NCI-H82 (cell line): Measurements from ENCODE around the gene REG1A.

ENCODE experiments used
- DNase-seq: peaks from one replicate; lab custom pipeline; 2025; lab: John Stamatoyannopoulos, UW

REG1A gene

GRCh38 chr2:79120194-79120713 is at the start of gene REG1A:
Gene REG1A, plus strand, starts transcription at chr2:79120488. Its CDS starts 374 bp downstream, at chr2:79120862.
- DNase-seq: no peak

GRCh38 chr2:79071078-79071477 is 49.2 kb upstream of the REG1A start:
- DNase-seq: no peak

GRCh38 chr2:79082987-79083386 is 37.3 kb upstream of the REG1A start:
- DNase-seq: no peak

GRCh38 chr2:79083597-79084251 is 36.6 kb upstream of the REG1A start:
- no peak for DNase-seq

DNA sequence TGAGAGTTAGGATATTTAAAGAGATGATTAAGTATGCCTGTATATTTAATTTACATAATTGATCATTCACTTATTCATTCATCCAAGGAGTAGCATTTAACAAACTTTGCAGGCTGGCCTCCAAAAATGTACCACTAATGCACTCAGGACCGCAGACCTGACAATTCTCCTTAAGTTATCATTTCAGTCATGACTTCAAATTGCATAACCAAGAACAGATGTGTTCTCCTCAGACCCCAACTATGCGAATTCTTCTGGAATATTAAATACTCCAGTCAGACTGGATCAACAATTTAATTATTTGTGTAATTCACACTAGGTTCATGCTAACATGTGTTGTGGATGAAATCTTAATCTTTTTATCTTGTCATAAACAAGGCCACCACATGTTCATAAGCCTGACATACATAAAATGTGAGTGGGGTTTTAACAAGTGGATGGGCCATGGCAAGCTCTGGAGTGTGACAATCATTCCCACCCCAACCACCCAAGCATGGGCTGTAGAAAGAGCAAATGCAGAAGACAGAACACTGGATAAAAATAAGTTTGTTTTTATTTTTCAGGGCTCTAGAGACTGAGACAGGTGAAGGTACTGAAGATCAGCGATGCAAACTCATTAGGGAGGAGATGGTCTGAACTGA is 35.7 kb upstream of the REG1A start:
- no peak for DNase-seq

- DNase-seq: no peak
Observed at GRCh38 chr2:79085382-79085781, 34.9 kb upstream of the REG1A start.

GRCh38 chr2:79086255-79086654 is 34.0 kb upstream of the REG1A start:
- DNase-seq: no peak

- no peak for DNase-seq
Observed at GRCh38 chr2:79087785-79088364, 32.4 kb upstream of the REG1A start, which contains the start of gene REG1B. Gene REG1B, minus strand, starts transcription at chr2:79087993. Its CDS starts 381 bp downstream, at chr2:79087612.

GRCh38 chr2:79090693-79091092 is 29.6 kb upstream of the REG1A start:
- DNase-seq: no peak

DNA sequence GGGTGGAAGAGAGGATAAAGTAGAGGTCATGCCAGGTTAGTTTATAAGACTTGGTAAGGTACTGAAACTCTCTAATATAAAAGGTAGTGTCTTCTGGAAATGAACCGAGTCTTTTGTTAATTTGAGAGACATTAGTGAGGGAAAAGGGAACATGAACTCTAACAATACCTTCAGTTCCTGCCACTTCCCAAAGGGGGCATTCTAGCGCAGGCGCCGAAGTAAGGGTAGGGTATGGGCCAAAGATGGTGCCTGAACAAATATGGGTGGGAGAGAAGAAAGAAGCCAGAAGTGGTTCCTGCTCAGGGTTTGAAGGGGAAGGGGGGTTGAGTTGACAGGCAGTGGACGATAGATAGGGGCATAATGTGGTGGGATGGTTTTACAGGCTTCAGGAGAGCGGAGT is 22.4 kb upstream of the REG1A start:
- DNase-seq: no peak

DNA sequence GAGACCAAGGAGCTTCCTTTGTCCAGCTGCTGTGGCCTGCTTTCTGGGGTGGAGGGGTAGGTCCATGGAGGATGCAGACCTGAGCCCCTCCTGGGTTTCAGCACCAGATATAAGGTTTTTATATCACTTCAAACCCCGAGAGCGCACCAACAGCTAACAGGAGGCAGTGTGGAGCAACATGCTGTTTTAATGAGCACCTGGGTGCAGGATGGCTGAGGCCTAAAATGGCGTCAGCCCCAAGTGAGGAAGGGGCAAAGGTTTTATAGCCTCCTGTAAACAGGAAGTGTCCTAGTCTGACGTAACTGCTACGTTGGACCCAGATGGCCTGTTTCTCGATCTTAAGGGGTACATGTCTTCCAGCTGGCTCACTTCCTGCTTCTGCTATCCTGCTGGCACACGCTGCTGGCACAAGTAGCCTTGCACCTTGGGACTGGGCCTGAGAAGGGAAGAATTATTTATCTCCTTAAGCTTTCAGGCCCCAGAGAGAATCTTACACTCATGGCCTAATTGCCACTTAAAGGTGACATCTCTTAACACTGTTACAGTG is 21.1 kb upstream of the REG1A start:
- no peak for DNase-seq

GRCh38 chr2:79100285-79100684 is 20.0 kb upstream of the REG1A start:
- no peak for DNase-seq

DNA sequence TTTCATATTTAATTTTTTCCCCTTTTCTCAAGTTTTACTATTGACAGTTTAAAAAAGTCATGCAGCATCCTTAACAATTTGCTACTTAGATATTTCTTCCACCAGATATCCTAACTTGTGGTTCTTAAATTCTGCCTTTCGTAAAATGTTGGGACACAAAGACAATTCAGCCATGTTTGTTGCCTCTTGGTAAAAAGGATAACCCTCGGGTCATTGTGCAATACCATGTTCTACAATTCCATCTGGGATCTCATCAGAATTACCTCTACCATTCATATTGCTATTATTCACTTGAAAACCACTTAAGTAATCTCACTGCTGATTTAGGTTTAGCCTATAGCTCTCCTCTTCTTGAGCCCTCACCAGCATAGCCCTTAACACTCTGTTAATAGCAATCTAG is 19.3 kb upstream of the REG1A start:
- DNase-seq: no peak

GRCh38 chr2:79103214-79103613 is 17.1 kb upstream of the REG1A start:
- DNase-seq: no peak

DNA sequence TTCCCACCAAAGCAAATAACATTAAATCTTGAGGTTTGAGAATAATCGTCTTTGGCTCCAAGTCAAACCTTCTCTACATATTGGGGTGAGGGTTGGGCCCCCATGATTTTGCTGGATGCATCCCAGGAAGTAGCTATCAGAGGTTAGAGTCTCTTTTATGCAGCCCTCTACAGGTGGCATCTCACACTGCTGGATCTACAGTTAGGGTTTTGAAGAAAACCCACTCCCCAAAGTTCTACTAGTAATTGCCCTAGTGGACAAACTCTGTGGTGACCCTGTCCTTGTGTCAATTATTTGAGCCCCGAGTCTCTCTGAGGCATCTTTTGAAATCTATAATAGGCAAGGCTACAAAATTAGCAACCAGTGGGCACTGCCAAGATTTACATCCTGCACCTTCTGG is 15.0 kb upstream of the REG1A start:
- no peak for DNase-seq

GRCh38 chr2:79112269-79112668 is 8.0 kb upstream of the REG1A start:
- no peak for DNase-seq

GRCh38 chr2:79114797-79115494 is 5.3 kb upstream of the REG1A start:
- no peak for DNase-seq

- no peak for DNase-seq
Observed at GRCh38 chr2:79116997-79117928, 3.0 kb upstream of the REG1A start.

GRCh38 chr2:79122676-79123075 is 2.4 kb downstream of the REG1A start:
- no peak for DNase-seq

DNA sequence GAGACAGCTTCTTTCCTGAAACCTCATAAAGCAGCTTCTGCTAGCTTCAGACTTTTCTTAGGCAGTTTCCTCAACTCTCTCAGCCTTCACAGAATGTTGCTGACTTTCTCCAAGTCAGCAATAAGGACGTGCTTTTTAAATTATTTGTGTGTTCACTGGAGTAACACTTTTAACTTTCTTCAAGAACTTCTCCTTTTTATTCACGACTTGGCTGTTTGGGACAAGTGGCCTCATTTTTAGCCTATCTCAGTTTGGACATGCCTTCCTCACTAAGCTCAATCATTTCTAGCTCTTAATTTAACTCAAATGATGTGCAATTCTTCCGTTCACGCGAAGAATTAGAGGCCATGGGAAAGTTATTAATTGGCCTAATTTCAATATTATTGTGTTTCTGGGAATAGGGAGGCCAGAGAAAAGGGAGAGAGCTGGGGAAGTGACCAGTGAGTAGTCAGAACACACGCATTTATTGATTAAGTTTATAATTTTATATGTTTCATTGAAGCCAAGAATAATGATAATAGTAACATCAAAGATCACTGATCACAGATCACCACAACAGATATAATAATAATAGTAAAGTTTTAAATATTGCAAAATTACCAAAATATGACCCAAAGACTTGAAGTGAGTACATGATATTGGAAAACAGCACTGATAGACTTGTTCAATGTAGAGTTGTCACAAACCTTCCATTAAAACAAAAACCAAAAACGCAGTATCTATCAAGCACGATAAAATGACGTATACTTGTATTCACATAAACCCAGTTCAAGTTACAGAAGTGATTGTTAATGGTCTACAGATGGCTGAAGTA is 4.8 kb downstream of the REG1A start:
- no peak for DNase-seq

DNA sequence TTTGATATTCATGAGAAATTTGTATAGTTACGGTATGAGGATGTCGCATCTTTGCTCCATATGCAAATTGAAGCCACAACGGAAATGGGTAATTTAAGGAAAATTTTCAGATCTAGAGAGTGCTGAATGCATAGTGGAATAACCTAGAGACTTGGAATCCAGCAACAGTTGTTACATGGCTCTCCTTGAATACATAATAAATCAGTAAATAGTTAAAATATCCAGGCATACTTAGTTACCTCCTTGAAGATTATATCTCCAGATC is 5.4 kb downstream of the REG1A start:
- no peak for DNase-seq
